DMS79 (cell line): ENCODE data around the gene TKTL1.
"Not testable (repeated sequence)": the region's sequence is repeated elsewhere in the genome, so short reads cannot be mapped to it uniquely, and the experiment has no call there.

Source experiments
- DNase-seq: peaks from one replicate; lab custom pipeline; 2025; lab: John Stamatoyannopoulos, UW

Gene TKTL1, protein sequence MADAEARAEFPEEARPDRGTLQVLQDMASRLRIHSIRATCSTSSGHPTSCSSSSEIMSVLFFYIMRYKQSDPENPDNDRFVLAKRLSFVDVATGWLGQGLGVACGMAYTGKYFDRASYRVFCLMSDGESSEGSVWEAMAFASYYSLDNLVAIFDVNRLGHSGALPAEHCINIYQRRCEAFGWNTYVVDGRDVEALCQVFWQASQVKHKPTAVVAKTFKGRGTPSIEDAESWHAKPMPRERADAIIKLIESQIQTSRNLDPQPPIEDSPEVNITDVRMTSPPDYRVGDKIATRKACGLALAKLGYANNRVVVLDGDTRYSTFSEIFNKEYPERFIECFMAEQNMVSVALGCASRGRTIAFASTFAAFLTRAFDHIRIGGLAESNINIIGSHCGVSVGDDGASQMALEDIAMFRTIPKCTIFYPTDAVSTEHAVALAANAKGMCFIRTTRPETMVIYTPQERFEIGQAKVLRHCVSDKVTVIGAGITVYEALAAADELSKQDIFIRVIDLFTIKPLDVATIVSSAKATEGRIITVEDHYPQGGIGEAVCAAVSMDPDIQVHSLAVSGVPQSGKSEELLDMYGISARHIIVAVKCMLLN

GRCh38 chrX:154295664-154296310 lies at the start of gene TKTL1:
Gene TKTL1 (plus strand): TSS chrX:154295795. CDS start chrX:154295860, 65 bp downstream.
- DNase-seq, result no peak

- DNase-seq, result not testable (repeated sequence)
Measured at GRCh38 chrX:154247377-154248045, 48.1 kb upstream of the TKTL1 start.

DNA sequence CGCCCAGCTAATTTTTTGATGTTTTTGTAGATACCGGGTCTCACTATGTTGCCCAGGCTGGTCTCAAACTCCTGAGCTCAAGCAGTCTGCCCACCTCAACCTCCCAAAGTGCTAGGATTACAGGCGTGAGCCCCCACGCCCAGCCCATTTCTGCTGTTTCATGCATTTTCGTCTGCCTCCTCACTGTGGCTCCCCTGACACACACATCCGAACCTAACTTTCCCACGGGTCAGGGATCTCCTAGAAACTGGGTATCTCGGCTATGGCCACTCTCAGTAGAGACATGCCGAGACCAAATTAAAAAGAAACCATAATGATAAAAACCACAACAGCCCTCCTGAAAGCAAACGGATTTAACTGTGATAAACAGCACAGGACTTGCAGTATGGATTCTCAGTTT lies 47.5 kb upstream of the TKTL1 start:
- not testable (repeated sequence) for DNase-seq

GRCh38 chrX:154257282-154257681 lies 38.3 kb upstream of the TKTL1 start, which contains the start of gene OPN1MW3:
Gene OPN1MW3 (plus strand): TSS chrX:154257582. CDS start chrX:154257620, 38 bp downstream.
- DNase-seq, result not testable (repeated sequence)

DNA sequence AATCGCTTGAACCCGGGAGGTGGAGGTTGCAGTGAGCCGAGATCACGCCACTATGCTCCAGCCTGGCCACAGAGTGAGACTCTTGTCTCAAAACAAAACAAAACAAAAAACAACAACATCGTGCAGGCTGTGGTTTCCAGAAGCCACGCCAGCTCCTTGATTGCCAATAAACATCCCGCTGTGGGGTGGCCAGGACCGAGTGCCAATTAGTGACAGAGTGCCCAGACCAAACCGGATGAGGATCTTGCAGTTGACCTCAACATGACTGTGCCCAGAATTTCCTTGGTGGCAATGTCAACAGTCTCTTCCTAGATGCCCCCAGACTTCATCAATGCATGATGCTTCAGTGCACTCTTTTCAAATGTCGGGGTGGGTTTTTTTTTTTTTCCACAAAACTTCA lies 36.9 kb upstream of the TKTL1 start:
- DNase-seq, result not testable (repeated sequence)

DNA sequence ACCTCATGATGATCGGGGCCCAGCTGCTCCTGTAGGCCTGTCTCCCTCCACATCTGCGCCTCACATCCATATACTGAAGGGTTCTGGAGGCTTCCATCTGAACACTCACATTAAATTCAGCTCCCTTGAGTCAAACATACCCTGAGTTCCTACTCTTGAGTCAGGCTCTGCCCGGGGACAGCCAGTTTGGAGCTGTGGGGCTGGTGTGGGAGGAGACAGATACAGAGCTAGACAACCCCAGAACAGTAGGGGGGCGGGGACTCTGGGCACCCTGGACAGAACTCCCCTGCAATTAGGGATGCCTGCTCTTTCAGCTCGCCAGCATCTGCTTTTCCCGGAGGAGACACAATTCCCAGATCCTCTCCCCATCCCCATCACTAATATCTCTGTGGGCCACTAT lies 32.5 kb upstream of the TKTL1 start:
- DNase-seq, result not testable (repeated sequence)

- DNase-seq, result not testable (repeated sequence)
Measured at GRCh38 chrX:154269245-154269644, 26.4 kb upstream of the TKTL1 start.

- not testable (repeated sequence) for DNase-seq
Measured at GRCh38 chrX:154284489-154285338, 10.9 kb upstream of the TKTL1 start.

GRCh38 chrX:154286406-154286805 lies 9.2 kb upstream of the TKTL1 start:
- not testable (repeated sequence) for DNase-seq

DNA sequence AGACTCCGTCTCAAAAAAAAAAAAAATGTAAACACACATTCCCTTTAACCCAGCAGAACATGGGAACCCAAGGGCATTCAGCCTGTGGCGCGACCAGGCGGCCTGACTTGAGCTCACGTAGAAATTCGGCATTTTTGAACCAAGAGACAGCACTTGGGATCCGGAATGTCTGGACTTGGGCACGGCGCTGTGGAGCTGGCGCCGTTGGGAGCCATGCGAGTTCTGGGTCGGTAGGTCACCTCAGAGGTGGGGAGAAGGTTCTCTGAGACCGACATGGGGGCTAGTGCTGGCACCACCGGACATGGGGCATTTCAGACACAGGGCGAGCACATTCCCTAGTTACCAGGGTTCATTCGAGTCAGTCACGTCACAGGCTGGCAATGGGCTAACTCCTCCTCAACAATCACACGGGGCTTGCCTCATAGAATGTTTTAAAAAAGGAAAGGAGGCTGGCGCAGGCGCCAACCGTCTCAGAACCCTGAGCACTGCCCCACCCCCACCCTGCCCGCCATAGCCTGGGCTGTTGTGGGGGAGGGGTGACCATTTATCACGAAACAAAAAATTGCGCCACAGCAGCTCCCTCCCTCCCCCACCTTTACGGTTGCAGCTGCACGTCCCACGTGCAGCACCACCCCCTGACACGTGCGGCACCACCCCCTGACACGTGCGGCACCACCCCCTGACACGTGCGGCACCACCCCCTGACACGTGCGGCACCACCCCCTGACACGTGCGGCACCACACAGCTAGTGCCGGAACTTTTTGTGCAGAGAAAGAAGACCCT lies 612 bp upstream of the TKTL1 start, which contains the start of gene TEX28:
Gene TEX28 (minus strand): TSS at position 334 of the 784 bp plus-strand sequence. CDS start 3,007 bp downstream, outside the sequence.
- no peak for DNase-seq

GRCh38 chrX:154296731-154297130 lies 1.1 kb downstream of the TKTL1 start:
- DNase-seq, result no peak

DNA sequence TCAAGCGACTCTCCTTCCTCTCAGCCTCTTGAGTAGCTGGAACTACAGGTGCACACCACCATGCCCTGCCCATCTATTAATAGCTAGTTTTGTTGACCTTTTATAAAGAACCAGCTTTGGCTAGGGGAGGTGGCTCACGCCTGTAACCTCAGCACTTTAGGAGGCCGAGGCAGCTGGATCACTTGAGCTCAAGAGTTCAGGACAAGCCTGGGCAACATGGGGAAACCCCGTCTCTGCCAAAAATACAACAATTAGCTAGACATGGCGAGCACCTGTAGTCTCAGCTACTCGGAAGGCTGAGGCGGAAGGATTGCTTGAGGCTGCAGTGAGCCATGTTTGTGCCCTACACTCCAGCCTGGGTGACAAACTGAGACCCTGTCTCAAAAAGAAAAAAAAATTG lies 2.7 kb downstream of the TKTL1 start:
- DNase-seq, result peak; percentile 67

- no peak for DNase-seq
Measured at GRCh38 chrX:154300816-154301215, 5.2 kb downstream of the TKTL1 start.

DNA sequence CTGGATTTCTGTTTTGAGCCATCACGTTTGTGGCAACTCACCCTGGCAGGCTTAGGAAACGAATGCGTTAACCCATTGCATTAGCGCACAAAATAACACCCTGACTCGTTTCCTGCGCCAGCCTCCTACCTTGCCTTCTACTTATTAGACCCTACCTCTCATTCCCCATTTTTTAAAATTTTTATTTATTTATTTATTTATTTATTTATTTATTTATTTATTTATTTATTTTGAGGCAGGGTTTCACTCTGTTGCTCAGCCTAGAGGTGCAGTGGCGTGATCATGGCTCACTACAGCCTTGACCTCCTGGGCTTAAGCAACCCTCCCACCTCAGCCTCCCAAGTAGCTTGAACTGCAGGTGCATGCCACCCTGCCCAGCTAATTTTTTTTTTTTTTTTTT lies 7.4 kb downstream of the TKTL1 start:
- DNase-seq, result not testable (repeated sequence)

DNA sequence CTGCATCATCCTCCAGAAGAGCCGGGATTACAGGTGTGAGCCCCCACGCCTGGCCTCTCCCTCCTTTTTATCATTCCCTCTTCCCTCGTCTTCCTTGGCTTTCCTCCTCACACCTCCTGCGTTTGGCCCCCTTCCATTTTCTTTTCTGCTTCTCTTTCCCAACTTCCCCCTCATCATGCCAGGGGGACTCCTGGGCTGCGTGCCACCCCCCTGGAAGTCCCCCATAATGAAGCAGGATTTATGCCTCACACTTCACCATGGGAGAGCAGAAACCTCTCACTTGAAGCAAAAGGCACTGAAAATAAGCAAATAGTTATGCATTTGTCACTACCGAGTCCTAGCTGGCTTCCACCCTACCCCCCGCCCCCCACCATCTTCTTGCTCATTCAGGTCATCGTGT lies 7.9 kb downstream of the TKTL1 start:
- DNase-seq, result no peak

- no peak for DNase-seq
Measured at GRCh38 chrX:154304846-154305245, 9.3 kb downstream of the TKTL1 start.

- DNase-seq, result no peak
Measured at GRCh38 chrX:154305541-154306205, 10.1 kb downstream of the TKTL1 start.

- no peak for DNase-seq
Measured at GRCh38 chrX:154307202-154307601, 11.6 kb downstream of the TKTL1 start.

GRCh38 chrX:154308108-154308946 lies 12.7 kb downstream of the TKTL1 start:
- DNase-seq, result no peak
